Fibroblast of skin of left biceps (primary cell): ENCODE measurements around the gene CSTPP1.
"Not testable (repeated sequence)": the region's sequence is repeated elsewhere in the genome, so short reads cannot be mapped to it uniquely, and the experiment has no call there.

Experiments used
- DNase-seq, 2 experiments: peaks; one replicate each; pipeline ENCODE4 v3.0.0-alpha.2; 2013; ENCODE audit warnings: low read depth in 2 of 2

CSTPP1 gene

DNA sequence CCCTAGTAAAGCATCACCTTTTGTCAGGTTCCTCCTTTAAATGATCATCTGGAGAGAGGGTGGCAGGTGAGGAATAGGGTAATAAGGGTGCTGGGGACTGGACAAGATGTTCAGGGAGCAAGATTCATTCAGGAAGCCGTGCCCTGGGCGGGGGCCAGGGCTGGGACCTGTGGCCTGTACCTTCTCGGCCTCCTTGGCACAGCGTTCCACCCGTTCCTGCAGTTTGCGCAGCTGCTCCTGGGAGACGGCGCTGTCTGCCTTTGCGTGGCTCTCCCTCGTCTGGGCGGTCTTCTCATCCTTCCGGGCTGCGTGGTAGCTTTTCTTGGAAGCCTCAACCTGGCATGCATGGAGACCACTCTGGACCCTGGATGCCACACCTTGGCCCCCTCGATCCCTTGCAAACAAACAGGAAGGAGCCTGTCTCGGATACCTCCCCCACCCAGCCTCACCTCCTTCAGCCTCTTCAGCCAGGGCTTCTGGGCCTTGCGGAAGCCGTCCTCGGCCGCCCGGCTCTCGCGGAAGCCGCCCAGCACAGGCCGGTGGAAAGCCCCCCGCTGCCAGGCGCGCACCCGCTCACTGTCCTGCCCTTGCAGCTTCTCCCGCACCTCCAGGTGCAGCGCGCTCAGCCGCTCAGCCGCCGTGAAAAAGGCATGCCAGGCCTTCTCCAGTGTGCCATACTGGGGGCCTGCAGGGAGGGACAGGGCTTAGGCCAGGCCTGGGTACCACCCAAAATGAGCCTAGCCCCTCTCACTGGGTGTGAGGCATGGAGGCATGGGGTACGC, 243.6 kb downstream of the CSTPP1 start:
- no peak for DNase-seq

DNA sequence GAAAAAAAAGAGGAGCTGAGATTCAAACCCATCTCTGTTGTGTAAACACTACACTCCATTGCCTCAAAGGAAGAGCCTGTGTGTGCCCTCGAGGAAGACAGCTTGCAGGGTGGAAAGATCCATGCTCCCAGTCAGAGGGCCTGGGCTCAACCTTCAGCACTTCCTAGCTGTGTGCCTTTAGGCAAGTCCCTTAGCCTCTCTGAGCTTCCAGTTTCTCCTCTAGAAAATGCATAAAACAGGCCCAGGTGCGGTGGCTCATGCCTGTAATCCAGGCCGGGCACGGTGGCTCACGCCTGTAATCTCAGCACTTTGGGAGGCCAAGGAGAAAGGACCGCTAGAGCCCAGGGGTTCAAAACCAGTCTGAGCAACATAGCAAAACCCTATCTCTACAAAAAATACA, 244.7 kb downstream of the CSTPP1 start:
- DNase-seq = no peak

DNA sequence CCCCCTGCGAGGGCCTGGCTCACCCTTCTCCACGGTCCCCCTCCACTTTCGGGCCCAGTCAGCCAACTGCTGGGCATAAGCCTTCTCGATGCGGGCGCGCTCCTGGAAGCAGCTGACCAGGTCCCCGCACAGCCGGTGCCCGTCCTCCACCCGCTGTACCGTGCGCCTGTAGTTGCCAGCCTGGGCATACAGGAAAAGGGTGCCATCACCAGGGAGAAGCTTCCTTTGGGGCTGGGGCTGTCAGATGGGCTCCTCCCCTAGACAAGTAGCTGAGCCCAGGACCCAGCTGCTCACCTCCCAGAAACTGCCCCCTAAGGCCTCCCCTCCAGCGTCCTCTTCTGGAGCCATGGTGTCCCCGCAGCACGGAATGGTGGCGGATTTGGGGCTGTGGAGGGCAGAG, 245.8 kb downstream of the CSTPP1 start:
- DNase-seq = no peak

DNA sequence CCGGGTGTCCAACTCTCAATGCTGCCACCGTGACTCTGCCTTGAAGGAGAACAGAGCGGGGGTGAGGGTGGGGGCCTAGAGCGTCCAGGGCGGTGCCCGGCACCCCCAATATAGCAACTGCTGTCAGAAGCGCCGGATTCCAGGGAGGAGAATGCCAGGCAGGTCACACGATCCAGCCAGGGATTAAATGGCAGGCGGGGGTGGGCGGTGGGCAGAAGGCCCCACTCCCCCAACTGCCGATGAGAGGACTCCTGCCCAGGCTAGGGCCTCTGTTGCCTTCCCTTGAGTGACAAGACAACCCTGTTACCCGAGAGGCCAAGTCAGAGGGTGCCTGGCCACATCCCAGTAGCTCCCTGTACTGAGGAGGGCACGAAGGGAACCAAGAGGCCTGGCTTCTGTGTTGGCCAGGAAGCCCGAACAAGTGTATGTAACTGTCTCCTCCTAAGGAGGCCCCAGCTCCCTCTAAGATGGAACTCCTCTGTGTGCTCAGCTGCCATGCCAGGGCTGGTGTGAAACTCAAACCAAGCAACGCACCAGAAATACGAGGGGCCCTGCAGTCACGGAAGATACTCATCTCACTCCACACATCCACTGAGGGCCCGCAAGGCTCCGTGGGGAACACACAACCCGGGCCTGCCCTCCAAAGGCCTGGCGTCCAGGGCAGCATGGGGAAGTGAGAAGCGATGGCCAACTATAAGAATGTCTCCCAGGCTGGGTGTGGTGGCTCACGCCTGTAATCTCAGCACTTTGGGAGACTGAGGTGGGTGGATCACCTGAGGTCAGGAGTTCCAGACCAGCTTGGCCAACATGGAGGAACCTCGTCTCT, 246.7 kb downstream of the CSTPP1 start:
- DNase-seq = no peak

GRCh38 chr11:47183969-47184368, 247.4 kb downstream of the CSTPP1 start:
- no peak for DNase-seq

GRCh38 chr11:47184711-47185304, 248.2 kb downstream of the CSTPP1 start:
- DNase-seq = no peak

DNA sequence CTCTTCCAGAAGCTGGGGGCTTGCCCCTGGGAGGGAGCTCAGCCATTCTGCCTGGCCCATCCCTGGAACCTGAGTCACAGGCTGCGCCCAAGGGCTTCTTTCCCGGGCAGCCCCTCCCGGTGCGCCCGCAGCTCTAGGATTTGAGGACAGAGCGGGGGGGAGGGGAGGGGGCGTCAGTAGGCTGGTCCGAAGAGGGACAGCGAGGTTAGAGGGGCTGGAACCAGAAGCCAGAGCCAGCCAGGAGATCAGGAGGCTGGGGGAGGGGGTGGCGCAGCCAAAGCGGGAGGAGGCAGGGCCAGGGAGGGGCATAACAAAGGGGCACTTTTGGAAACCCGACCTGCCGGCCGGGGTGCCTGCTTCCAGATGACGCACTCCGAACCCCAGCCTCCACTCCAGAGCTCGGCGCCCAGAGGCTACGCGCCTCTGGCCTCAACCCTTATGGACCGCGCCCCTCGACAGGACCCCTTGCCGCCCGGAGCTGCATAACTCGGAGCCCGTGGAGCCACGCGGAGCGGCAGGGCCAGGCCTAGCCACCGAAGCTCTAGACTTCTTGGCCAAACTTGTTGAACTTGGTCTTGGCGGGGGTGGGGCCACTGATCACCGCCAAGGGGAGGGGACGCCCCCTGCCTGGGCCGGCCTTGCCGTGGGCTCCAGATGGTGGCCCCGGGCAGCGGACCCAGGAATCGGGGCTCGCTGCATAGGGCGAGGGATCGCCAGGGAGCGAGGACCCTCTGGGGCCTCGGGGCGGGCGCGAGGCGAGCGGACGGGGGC, 248.9 kb downstream of the CSTPP1 start:
- DNase-seq = no peak

DNA sequence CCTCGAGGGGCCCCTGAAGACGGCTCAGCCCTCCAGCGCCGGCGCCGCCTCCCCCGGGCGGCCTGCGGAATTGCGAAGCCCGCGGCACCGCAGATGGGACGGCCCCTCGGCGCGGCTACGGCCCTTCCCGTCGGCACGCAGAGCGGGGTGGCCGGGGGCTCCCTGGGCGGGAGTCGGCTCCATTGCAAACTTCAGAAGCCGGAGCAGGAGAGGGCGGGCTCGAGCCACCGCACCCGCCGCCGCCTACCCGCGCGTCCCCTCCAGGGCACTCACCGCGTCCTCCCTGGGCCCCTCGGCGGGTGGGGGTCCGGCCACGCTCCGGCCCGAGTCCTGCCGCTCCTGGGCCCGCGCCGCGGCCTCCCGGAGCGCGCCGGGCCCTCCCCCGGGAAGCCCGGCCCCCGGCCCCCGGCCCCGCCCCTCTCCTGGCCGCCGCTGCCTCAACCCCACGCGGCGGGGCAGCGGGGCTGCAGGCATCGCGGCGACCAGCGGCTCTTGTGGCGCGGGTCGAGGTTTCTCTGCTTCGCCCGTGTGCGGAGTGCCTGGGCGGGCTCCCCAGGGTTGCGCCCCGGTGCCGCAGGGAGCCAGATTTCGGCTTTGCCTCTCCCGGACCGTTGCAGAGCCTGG, 249.6 kb downstream of the CSTPP1 start, which contains the start of gene PACSIN3:
Gene PACSIN3 (minus strand): TSS at position 359 of the 624 bp plus-strand sequence. CDS start 3,707 bp downstream, outside the sequence.
- no peak for DNase-seq

DNA sequence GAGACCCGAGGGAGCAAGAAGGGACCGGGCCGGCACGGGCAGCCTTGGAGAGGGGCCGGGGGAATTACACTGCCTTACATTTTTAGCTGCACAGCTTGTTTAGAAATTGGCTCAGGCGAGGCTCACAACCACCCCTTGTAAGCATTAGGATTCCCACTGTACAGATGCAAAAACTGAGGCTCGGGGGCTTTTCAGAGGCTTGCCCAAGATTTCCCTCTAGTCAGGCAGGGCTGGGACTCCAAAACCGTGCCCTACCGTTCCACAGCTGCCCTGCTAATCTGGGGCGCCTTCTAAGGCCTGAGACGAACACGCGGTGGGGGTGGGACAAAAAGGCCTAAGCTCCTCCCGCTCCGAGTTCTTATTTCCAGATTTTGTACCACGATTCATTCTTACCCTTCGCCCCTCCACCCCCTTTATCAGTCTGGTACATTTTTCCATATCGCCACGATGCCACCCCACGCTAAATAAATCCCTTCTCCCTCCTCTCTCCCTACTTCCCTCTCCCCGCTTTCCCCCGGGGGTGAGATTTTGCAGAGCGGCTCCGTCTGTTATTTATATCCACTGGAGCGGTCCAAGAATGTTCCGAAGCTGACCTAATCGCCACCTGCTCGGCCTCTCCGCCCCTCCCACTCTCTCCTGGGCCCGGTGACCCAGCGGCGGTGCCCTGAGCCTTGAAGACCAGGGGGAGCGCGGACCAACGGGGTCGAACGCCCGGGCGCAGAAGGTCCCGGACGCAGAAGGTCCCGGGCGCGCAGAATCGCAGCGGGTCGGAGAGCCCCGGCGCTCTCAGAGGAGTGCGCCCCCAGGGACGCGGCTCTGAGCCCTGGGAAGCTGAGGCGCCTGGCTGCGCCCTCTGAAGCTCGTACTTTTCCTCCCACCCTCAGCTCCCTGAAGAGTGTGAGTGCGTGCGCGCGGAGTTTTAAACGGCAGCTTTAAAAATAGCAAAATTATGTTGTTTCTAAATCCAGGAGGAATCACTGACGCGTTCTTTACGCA, 250.4 kb downstream of the CSTPP1 start:
- DNase-seq = no peak

- DNase-seq = no peak
These were observed 251.2 kb downstream of the CSTPP1 start for GRCh38 chr11:47187723-47188122.

- DNase-seq = no peak
These were observed 251.7 kb downstream of the CSTPP1 start for GRCh38 chr11:47188259-47188658.

DNA sequence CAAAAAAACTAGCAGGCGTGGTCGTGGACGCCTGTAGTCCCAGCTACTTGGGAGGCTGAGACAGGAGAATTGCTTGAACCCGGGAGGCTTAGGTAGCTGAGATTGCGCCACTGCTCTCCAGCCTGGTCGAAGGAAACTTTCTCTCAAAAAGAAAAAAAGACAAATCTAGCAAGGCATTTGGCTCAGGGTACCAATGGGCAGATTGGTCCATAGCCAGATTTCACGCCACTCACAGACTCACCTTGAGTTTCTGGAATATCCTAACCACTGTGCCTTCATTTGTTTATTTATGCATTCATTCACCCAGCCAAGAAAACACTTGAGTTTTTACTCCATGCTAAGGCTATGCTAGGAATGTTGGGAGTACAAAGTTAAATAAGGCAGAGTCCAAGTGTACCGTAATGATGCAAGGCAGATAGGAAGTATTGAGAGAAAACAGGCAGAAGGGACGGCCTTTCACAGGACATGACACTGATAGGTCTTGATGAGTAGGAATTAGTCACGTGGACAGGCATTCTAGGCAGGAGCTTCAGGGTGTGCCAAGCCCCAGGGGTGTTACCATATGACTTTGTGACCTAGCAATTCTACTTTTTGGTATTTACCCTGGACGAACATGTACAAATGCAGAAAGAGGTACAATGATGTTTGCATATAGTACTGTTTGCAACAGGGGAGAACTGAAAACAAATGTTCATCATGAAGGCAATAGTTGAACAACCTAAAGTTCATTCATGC, 252.7 kb downstream of the CSTPP1 start:
- DNase-seq = peak in 1 of 2 experiments; percentile 29

DNA sequence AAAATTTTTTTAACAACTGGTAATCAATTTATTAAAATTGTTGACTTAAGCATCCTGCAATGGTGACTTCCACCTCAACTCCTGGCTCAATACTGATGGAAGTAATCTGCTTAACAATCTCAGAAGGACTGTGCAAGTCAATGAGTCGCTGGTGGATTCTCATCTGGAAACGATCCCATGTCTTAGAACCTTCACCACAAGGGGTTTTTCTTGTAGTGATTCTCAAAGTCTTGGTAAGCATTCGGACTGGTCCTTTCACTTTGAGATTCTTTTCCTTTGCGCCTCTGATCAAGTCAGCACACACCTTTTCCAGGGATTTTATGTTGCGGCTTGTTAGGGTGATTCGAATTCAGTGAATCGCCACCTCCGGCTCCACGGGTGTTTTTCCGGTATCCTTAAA, 254.6 kb downstream of the CSTPP1 start:
- not testable (repeated sequence) for DNase-seq

- DNase-seq = no peak
These were observed 255.6 kb downstream of the CSTPP1 start for GRCh38 chr11:47192111-47192510.

DNA sequence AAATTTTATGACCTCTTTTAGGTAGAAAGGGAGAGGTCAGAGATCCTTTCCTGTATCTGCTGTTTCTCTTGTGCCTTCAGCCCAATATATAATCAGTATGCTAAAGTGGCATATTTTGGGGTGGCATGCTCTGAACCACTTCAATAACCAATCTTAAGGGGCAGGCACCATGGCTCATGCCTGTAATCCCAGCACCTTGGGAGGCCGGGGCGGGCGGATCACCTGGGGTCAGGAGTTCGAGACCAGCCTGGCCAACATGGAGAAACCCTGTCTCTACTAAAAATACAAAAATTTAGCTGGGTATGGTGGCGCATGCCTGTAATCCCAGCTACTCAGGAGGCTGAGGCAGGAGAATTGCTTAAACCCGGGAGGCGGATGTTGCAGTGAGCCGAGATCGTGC, 261.6 kb downstream of the CSTPP1 start:
- DNase-seq = not testable (repeated sequence)

- no peak for DNase-seq
These were observed 264.5 kb downstream of the CSTPP1 start for GRCh38 chr11:47201015-47201414.

- DNase-seq = no peak
These were observed 266.0 kb downstream of the CSTPP1 start for GRCh38 chr11:47202576-47202975.

GRCh38 chr11:47204637-47204989, 268.1 kb downstream of the CSTPP1 start:
- DNase-seq = peak in 1 of 2 experiments; percentile 55

- DNase-seq = not testable (repeated sequence)
These were observed 270.0 kb downstream of the CSTPP1 start for GRCh38 chr11:47206577-47206976.
